Body of pancreas (tissue), 4 donors: ENCODE data around the gene RNU7-1. TPM values are rescaled to one million over a fixed set of nuclear protein-coding genes. Genes with fewer than 3 reads are reported as not detected.
A peak's percentile ranks its signal among the peaks of the same experiment; 100 is the strongest.

Experiments used
- ATAC-seq: fragments of 150-250 bp; one replicate; pipeline ENCODE4 v1.9.1; 2016
- DNase-seq, 4 donors: peaks; one replicate each; pipeline ENCODE4 v3.0.0-alpha.2; 2019
- H3K27ac ChIP-seq, 4 donors: fragments of 200-600 bp; sonication (generic); 1 replicate in 3 of 4; 2 replicates in 1 of 4; pipeline versions ENCODE4 v1.5.1 to v1.6.1; 2016 to 2019; ENCODE audit warnings: mild to moderate bottlenecking in 1 of 4, mixed read lengths in 1 of 4, moderate library complexity in 1 of 4
- H3K27me3 ChIP-seq, 2 donors: fragments of 200-600 bp; sonication (generic); one replicate each; pipeline ENCODE4 v1.6.0; 2016; ENCODE audit warnings: mild to moderate bottlenecking in 1 of 2
- H3K36me3 ChIP-seq, 2 donors: fragments of 200-600 bp; sonication (generic); replicated peaks in 1 of 2; 2 replicates each; pipeline ENCODE4 v1.5.1; 2016; ENCODE audit warnings: low read depth in 2 of 2; ENCODE audit not compliant: insufficient read depth in 1 of 2
- H3K4me1 ChIP-seq: fragments of 200-600 bp; sonication (generic); one replicate; pipeline ENCODE4 v1.6.0; 2016
- H3K4me3 ChIP-seq, 2 donors: fragments of 200-600 bp; sonication (generic); 1 replicate in 1 of 2; 2 replicates in 1 of 2; pipeline ENCODE4 v1.5.1; 2016 to 2019
- H3K9me3 ChIP-seq, 3 donors: fragments of 200-600 bp; sonication (generic); 1 replicate in 2 of 3; 2 replicates in 1 of 3; pipeline ENCODE4 v1.5.1; 2016
- POLR2A ChIP-seq, 3 donors: fragments of 450-650 bp; IDR thresholded peaks; one replicate each; pipeline ENCODE4 v1.6.1; 2016; ENCODE audit warnings: antibody characterized with exemption in 3 of 3, mild to moderate bottlenecking in 2 of 3
- WGBS, 2 donors: methylation state at CpG; one replicate each; pipeline ENCODE4 v1.1.5; 2017; 5-methylcytosine and 5-hydroxymethylcytosine counted together
- intact Hi-C: fragments of 100-400 bp; cut with DNase I; formaldehyde crosslinking; loops from one replicate; pipeline ENCODE4 v1.15.1; 2023
- total RNA-seq, 2 donors: library from RNA; depleted of rRNA; stranded (reverse); fragments of >200 nt; gene quantifications; one replicate each; pipeline ENCODE4 v1.1.0, GENCODE V29; 2016
- TF ChIP-seq, protein P1 (sequence below), 7 experiments: fragments of 450-650 bp in 4 of 7; fragments of 200-600 bp in 3 of 7; sonication (generic) in 3 of 7; IDR thresholded peaks; one replicate each; pipeline ENCODE4 v1.5.1; 2016 to 2019; ENCODE audit warnings: antibody characterized with exemption in 7 of 7

Gene RNU7-1
- total RNA-seq, 2 donors from 2014 or later, result not detected

DNA sequence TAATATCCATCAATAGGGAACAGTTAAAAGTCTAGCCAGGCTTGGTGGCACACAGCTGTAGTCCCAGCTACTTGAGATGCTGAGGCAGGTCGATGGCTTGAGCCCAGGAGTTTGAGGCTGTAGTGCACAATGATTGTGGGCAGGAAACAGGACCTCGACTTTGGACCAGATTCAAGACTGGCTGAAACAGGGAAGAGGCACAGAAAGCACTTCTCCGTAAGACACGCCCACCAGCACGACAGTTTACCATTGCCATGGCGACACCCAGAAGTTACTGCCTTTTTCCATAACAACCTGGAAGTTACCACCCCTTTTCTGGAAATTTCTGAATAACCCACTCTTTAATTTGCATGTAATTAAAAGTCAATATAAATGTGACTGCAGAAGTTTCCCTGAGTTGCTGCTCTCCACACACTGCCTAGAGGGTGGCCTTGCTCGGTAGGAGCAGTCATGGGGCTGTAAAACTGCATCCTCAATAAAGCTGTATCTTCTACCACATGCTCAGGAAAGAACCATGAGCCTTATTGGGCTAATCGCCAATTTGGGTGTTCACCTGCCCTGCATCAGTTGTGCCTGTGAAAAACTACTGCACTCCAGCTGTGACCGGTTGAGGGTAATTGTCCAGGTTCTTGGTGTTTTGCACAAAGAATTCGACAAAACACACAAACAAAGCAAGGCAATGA, 43.6 kb upstream of the RNU7-1 start:
- Histone ChIP-seq H3K4me3 (no peak overlapping the region), H3K36me3 (no peaks in the 10 kb centered on the region), H3K9me3 (no peaks in the 10 kb centered on the region), H3K4me1 (peaks cover 23% of the 10 kb centered on the region), H3K27me3 (no peaks in the 10 kb centered on the region), H3K27ac (peak overlapping the region; percentile 52 to 78 (median 58))
- intact Hi-C loops, result no loop called here
- WGBS, 2 donors, result 23 to 26% methylated on average over 10 of the region's 10 CpGs
- TF ChIP-seq POLR2A (IDR thresholded peaks at IDR 0.05), result peak in 2 of 3 donors; percentile 41 to 46
- TF ChIP-seq, protein P1, sequence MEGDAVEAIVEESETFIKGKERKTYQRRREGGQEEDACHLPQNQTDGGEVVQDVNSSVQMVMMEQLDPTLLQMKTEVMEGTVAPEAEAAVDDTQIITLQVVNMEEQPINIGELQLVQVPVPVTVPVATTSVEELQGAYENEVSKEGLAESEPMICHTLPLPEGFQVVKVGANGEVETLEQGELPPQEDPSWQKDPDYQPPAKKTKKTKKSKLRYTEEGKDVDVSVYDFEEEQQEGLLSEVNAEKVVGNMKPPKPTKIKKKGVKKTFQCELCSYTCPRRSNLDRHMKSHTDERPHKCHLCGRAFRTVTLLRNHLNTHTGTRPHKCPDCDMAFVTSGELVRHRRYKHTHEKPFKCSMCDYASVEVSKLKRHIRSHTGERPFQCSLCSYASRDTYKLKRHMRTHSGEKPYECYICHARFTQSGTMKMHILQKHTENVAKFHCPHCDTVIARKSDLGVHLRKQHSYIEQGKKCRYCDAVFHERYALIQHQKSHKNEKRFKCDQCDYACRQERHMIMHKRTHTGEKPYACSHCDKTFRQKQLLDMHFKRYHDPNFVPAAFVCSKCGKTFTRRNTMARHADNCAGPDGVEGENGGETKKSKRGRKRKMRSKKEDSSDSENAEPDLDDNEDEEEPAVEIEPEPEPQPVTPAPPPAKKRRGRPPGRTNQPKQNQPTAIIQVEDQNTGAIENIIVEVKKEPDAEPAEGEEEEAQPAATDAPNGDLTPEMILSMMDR (IDR thresholded peaks at IDR 0.05), result no peak
- ATAC-seq, result peak; percentile 52
- DNase-seq, result peak; percentile 76 to 90 (median 82)

DNA sequence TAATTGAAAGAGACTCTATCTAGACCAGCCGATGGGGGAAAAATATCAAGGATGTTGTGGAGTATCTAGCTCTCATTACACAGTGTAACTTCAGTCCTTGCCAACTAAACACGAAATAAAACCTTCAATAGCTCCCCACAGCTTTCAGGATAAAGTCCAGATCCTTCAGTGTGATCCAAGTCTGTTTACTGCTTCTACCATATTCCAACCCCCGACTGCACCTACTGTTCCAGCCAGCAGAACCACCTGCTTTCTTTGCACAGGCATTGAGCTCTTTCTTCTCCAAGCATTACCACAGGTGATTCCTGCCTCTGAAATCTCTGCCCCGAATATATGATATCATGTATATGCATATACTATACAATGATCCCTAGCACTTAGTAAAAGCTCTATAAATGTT, 41.2 kb upstream of the RNU7-1 start:
- DNase-seq, result no peak
- peaks cover 28% of the 10 kb centered on the region for H3K4me1 ChIP-seq
- no peaks in the 10 kb centered on the region for H3K27me3 ChIP-seq
- no peaks in the 10 kb centered on the region for H3K9me3 ChIP-seq
- H3K4me3 ChIP-seq, result no peak overlapping the region
- TF ChIP-seq, protein P1 (IDR thresholded peaks at IDR 0.05), result no peak
- TF ChIP-seq POLR2A (IDR thresholded peaks at IDR 0.05), result no peak
- WGBS, 2 donors, result 64 to 67% methylated on average over 4 of the region's 4 CpGs
- H3K27ac ChIP-seq, result no peak overlapping the region
- no peak for ATAC-seq
- intact Hi-C loops, result no loop called here
- H3K36me3 ChIP-seq, result no peaks in the 10 kb centered on the region

DNA sequence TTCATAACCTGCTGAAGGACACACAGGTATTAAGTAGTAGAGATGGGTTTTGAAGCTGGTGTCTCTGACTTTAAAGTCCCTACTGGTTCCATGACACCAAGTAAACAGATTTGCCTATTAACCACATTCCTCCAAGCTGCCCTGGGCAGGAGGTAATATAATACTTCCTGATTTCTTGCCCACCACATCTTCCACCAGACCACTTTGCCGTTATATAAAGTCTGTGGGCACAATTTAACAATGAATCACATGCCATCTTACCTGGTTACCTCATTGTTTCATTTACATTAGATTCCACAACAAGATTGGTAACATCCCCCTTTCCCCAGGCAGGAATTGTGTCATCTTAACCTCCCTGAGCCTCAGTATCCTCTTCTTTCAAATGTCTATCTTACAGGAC, 39.9 kb upstream of the RNU7-1 start:
- no peaks in the 10 kb centered on the region for H3K9me3 ChIP-seq
- peaks cover 28% of the 10 kb centered on the region for H3K4me1 ChIP-seq
- ATAC-seq, result no peak
- H3K27me3 ChIP-seq, result no peaks in the 10 kb centered on the region
- H3K4me3 ChIP-seq, result no peak overlapping the region
- TF ChIP-seq, protein P1 (IDR thresholded peaks at IDR 0.05), result no peak
- TF ChIP-seq POLR2A (IDR thresholded peaks at IDR 0.05), result no peak
- intact Hi-C loops, result no loop called here
- DNase-seq, result no peak
- 67 to 81% methylated on average over 1 of the region's 1 CpG for WGBS, 2 donors
- H3K36me3 ChIP-seq, result no peaks in the 10 kb centered on the region
- H3K27ac ChIP-seq, result no peak overlapping the region

DNA sequence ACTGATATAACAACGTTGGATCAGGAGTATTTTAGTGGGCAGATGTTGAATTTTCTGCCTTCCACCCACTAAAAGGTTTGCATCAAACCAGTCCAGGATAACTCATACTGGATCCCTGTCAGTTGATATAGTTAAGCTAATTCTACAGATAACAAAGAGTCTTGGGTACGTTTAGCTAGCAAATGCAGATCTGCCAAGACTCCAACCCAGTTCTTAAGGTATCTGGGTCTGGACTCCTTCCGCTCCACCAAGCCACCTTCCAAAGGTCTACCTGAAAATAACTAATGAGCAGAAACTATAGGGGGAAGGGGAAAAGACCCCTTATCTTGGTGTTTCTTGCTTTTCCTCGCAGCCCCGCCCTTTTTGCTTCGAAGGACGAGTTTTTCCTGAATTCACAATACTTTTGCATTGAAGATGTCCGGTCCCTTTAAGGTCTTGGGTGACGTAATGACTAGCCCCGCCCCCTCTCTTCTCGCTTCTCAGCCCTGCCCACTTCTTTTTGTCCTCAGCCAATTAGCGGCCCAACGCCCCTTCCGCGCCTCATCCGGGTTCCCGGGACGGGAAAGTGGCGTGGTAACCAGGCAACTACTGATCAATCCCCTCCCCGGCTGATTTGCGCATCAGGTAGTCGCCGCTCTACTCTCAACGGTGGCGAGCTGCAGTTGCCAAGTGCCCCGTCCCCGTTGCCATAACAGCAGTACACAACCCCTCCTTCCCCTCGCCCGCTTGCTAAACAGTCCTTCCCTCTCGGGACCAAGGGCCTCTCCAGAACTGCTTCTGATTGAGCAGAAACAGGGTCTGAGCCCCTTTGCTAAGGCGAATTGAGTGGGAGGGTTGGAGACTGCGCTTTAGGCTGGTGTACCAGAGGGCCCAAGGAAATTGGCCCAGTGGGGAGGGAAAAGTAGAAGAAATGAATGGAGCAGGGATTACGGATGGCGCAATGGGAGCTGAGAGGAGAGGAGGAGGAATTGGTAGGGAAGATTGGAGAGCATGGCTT, 39.0 kb upstream of the RNU7-1 start, which contains the start of gene LRRC23:
Gene LRRC23, plus strand, starts transcription at position 543 of the 997 bp plus-strand sequence. CDS start 812 bp downstream, outside the sequence.
- no peaks in the 10 kb centered on the region for H3K27me3 ChIP-seq
- H3K4me3 ChIP-seq, result peak within 1 kb of the TSS; percentile 16 to 35
- WGBS, 2 donors, result 4 to 5% methylated on average over 33 to 34 of the region's 34 CpGs
- H3K9me3 ChIP-seq, result no peaks in the 10 kb centered on the region
- intact Hi-C loops, result no loop called here
- H3K4me1 ChIP-seq, result peaks cover 22% of the 10 kb centered on the region
- TF ChIP-seq POLR2A (IDR thresholded peaks at IDR 0.05), result peak in 2 of 3 donors; percentile 71 to 74
- TF ChIP-seq, protein P1 (IDR thresholded peaks at IDR 0.05), result no peak
- peak; percentile 97 for ATAC-seq
- H3K36me3 ChIP-seq, result no peaks in the 10 kb centered on the region
- peak within 1 kb of the TSS; percentile 47 to 87 (median 64) for H3K27ac ChIP-seq
- DNase-seq, result peak; percentile 99
